ENCODE measurements around the gene TMEM270. TPM values are rescaled to one million over a fixed set of nuclear protein-coding genes. Genes with fewer than 3 reads are reported as not detected.
A peak's percentile ranks its signal among the peaks of the same experiment; 100 is the strongest.

Gene TMEM270
- total and polyA plus RNA-seq, 2 of the 8 experiments (the other 6 are each of a cell fraction or from before 2014, with no cell fraction given) = 0.26 TPM; not detected in 1

- Histone ChIP-seq H3K4me2 (ENCODE audit: insufficient read depth in 1 of 2, low read depth in 2 of 2, low read length in 2 of 2) (no peak overlapping the region; a peak in 1 of 4 replicates), H3K56ac (replicated peaks; ENCODE audit: insufficient read length, low read depth, low read length) (no peak overlapping the region), H2BK120ac (replicated peaks; ENCODE audit: low read depth, low read length) (peak overlapping the region; percentile 64), H3K18ac (ENCODE audit: extremely low read depth, low read length) (peak overlapping the region; percentile 75; the same call in 1 of the 2 replicates), H3K4me3 (ENCODE audit: extremely low read depth in 1 of 4, insufficient read depth in 2 of 4, low read depth in 3 of 4, low read length in 4 of 4) (no peak overlapping the region), H4K5ac (ENCODE audit: insufficient read length, low read depth, low read length) (no peak overlapping the region), H3K9ac (replicated peaks in 1 of 4; ENCODE audit: extremely low read depth in 1 of 4, low read depth in 3 of 4, low read length in 3 of 4) (no peak overlapping the region), H3K4ac (replicated peaks; ENCODE audit: insufficient read length, low read depth, low read length) (no peak overlapping the region), H4K8ac (ENCODE audit: extremely low read depth, insufficient read depth, low read length) (no peak overlapping the region; the same call in 1 of the 2 replicates), H4K20me1 (replicated peaks in 1 of 2; ENCODE audit: control insufficient read depth in 1 of 2, insufficient read depth in 2 of 2, low read length in 2 of 2) (no peaks in the 10 kb centered on the region), H3K36me3 (ENCODE audit: control insufficient read depth in 2 of 4, insufficient read depth in 4 of 4, low read length in 3 of 4) (no peaks in the 10 kb centered on the region), H3K79me2 (ENCODE audit: control insufficient read depth in 1 of 2, insufficient read depth in 2 of 2, low read length in 2 of 2) (no peaks in the 10 kb centered on the region), H2BK20ac (ENCODE audit: low read length) (no peak overlapping the region), H2BK5ac (ENCODE audit: low read depth, low read length) (no peak overlapping the region), H2AFZ (ENCODE audit: low read length) (no peak overlapping the region), H2BK12ac (ENCODE audit: low read depth, low read length) (0 out of 2 replicates have a peak overlapping the region, but pooled peaks have one; percentile 52), H3K23ac (ENCODE audit: insufficient read length) (no peak overlapping the region), H4K91ac (replicated peaks; ENCODE audit: insufficient read length, low read length) (no peak overlapping the region), H3K27me3 (replicated peaks in 1 of 4; ENCODE audit: control insufficient read depth in 3 of 4, extremely low read depth in 1 of 4, insufficient read depth in 3 of 4, low read length in 3 of 4) (no peaks in the 10 kb centered on the region), H3K4me1 (replicated peaks in 1 of 4; ENCODE audit: control insufficient read depth in 3 of 4, insufficient read depth in 4 of 4, low read length in 3 of 4) (peaks cover 0 to 11% (median 5%) of the 10 kb centered on the region in 4 experiments; a peak in 5 of 7 replicates), H3K9me3 (ENCODE audit: insufficient read depth in 2 of 2, low read depth in 1 of 2, low read length in 1 of 2) (no peaks in the 10 kb centered on the region), H2AK5ac (ENCODE audit: low read depth, low read length) (no peak overlapping the region), H3K23me2 (ENCODE audit: low read depth, low read length) (peaks cover 6% of the 10 kb centered on the region; the same call in 1 of the 2 replicates), H3K14ac (ENCODE audit: insufficient read length) (no peak overlapping the region), H2BK15ac (ENCODE audit: low read length) (no peak overlapping the region), H3K27ac (ENCODE audit: low read depth, low read length) (no peak overlapping the region), H3K79me1 (ENCODE audit: low read depth, low read length) (no peaks in the 10 kb centered on the region)
- WGBS, 2 experiments (ENCODE audit: extremely low coverage in 1 of 2, insufficient coverage in 1 of 2, insufficient read length in 1 of 2, insufficient replicate concordance in 2 of 2, low coverage in 1 of 2, low lambda C conversion rate in 2 of 2, missing lambda C conversion rate in 1 of 2) = 86% methylated on average over 16 of the region's 16 CpGs; no CpG with 5 or more reads in 1 of the 2 experiments
- POLR2A ChIA-PET (ENCODE audit: partially characterized antibody) = interaction anchor here (0.5 to 6.5 kb wide), 12 partner anchors 9 to 107 kb away, joined by 3 to 96 read pairs (median 6); partner anchors contain the start of genes CLDN3 and CLDN4
- no peak for DNase-seq (ENCODE audit: low read depth in 1 of 2, low spot score in 2 of 2)
- CTCF ChIA-PET (ENCODE audit: partially characterized antibody) = interaction anchor here (0.6 to 7.1 kb wide), 19 partner anchors 9 to 199 kb away, joined by 3 to 65 read pairs (median 5); partner anchors contain the start of gene CLDN4
- FAIRE-seq = no peak
- TF ChIP-seq MAFK (IDR thresholded peaks at IDR 0.05; ENCODE audit: low read depth, low read length) (no peak), SIRT6 (IDR thresholded peaks at IDR 0.05; ENCODE audit: low read length) (no peak), JUN (IDR thresholded peaks at IDR 0.05; ENCODE audit: low read depth, low read length) (no peak), BCL11A (IDR thresholded peaks at IDR 0.05; ENCODE audit: low read depth in 2 of 2, low read length in 2 of 2) (no peak), GABPA (IDR thresholded peaks at IDR 0.05; ENCODE audit: borderline replicate concordance, insufficient read depth, low read length) (no peak), CTCF (IDR thresholded peaks at IDR 0.05; ENCODE audit: control extremely low read depth in 1 of 3, insufficient read depth in 1 of 3, low read depth in 1 of 3, low read length in 3 of 3) (no peak), RXRA (IDR thresholded peaks at IDR 0.05; ENCODE audit: insufficient read depth, low read depth, low read length) (no peak), CBX8 (IDR thresholded peaks at IDR 0.05; ENCODE audit: borderline replicate concordance, low read depth, low read length) (no peak), POLR2A (IDR thresholded peaks at IDR 0.05; ENCODE audit: control extremely low read depth in 1 of 2, low read depth in 2 of 2, low read length in 2 of 2) (no peak)
Measured at GRCh38 chr7:73840715-73841379, 20.1 kb upstream of the TMEM270 start.
